Measurements from ENCODE around the gene LRP1B.

Gene LRP1B

DNA sequence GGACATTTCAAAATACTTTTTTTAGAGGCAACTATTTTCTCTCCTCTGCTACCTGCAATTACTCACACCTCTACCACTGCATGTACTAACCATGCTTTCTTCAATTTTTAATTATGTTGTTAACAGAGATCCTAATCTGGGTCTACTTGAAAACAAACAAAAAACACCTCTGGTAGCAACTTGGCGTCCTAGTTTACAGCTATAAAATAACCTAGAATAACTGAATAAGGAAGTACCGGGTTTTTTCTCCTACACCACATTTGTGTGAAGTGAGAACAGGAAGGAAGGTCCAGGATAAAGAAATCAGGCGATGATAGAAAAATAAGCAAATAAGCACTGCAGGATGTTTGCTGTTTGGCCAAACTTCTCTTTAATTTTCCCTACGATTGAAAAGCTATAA is 633.5 kb downstream of the LRP1B start:
- no peak for DNase-seq

DNA sequence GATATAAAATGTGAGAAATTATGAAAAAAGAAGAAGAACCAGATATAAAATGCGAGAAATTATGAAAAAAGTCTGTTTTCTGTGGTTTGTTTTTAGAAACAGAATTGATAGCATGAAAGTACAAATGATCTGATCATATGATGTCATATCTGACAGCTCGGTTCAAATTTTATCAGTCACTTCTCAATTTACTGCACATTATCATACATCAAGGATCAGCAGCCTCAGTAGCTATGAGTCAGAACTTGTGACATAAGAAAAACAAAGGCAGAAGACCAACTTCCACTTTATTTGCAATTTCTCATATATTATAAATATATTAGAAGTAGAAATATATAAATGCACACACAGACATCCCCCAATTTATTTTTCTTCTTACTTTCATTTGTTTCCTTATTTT is 634.0 kb downstream of the LRP1B start:
- no peak for DNase-seq

DNA sequence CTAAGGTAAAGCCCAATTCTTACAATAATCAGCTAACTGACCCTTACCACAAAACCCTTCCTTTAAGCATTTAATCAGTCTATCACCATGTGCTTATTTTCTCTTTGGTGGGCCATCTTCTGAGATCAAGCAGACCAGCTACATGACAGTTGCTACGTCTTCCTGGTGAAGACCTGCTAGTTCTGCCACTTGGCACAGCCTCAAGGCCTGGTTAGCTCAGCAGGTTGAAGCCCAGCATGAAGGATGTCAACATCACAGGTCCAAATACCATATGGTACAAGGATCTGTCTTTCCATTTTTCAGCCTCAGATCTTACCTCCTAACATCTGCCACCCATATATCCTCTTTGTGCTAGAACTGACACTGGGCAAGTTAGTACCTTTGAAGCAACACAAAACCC is 636.9 kb downstream of the LRP1B start:
- DNase-seq = no peak

GRCh38 chr2:141492816-141493215 is 638.0 kb downstream of the LRP1B start:
- no peak for DNase-seq

DNA sequence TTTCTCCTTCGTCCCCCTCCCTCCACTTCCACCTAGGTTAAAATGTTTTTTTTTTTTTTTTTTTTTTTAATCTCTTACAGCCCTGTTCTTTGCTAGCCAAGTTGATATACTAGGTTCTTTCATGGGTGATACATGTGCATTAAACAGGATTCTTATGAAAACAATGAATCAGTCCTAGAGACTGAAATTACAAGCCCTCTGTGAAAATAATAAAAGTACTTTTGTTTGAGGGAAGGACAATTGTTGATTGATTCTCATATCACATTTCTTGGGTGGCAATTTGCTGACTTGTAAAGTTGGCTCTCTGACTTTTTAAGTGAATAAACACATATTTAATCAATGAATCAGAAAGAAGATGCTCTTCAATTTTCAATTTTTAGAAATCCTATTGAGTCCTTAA is 639.9 kb downstream of the LRP1B start:
- DNase-seq = no peak

DNA sequence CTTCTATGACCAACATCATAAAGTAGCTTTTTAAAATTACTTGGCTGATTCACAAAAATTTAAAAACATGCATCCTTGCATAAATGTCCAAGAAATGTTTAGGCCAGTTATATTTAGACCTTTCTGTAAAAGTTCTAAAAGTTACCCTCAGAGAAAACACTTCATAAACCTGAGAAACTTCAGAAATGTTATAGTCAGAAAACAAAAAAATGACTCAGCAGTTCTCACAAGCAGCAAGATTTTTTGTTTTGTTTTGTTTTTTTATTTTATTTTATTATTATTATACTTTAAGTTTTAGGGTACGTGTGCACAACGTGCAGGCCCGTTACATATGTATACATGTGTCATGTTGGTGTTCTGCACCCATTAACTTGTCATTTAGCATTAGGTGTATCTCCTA is 648.1 kb downstream of the LRP1B start:
- no peak for DNase-seq

DNA sequence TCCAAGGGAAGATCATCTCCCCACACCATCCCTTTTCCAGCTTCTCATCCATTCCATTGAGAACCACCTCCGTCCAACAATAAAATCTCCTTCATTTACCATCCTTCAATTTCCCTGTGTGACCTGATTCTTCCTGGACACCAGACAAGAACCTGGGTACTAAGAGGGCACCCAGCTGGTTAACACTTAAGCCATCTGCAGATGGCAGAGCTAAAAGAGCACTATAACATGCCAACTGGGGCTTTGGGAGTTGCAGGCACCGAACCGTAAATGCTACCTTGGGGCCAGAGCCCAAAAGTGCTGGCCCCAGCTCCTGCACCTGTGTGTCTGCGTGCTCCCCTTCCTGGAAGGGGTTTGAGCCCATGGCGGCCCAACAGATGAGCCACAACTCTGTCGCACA is 655.0 kb downstream of the LRP1B start:
- DNase-seq = no peak

GRCh38 chr2:141468761-141469160 is 662.1 kb downstream of the LRP1B start:
- DNase-seq = no peak

- DNase-seq = no peak
These were observed 663.5 kb downstream of the LRP1B start for GRCh38 chr2:141467331-141467730.

- DNase-seq = no peak
These were observed 665.8 kb downstream of the LRP1B start for GRCh38 chr2:141464995-141465394.

GRCh38 chr2:141458351-141458750 is 672.5 kb downstream of the LRP1B start:
- DNase-seq = no peak

- DNase-seq = no peak
These were observed 674.9 kb downstream of the LRP1B start for GRCh38 chr2:141455877-141456276.

- no peak for DNase-seq
These were observed 675.5 kb downstream of the LRP1B start for GRCh38 chr2:141455211-141455826.

- no peak for DNase-seq
These were observed 690.7 kb downstream of the LRP1B start for GRCh38 chr2:141440072-141440635.

GRCh38 chr2:141439524-141439923 is 691.3 kb downstream of the LRP1B start:
- no peak for DNase-seq

DNA sequence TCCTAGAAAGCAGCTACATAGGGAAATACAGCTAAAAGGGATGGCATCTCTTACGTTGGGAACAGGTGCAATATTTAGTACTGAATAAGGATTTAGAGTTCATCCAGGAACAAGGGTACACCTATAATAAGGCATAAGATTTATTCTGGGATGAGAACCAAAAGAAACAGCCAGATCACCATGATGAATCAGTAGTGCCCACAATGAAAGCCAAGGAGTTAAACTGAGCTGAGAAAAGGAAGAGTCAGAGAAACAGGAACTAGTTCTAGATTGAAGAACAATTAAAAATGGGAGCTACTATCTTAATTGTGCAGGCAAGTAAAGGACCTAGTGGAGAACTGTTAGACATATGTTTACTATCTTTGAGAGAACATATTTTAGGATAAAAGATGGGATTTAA is 692.3 kb downstream of the LRP1B start:
- DNase-seq = no peak

GRCh38 chr2:141437521-141437920 is 693.3 kb downstream of the LRP1B start:
- no peak for DNase-seq

GRCh38 chr2:141423124-141423523 is 707.7 kb downstream of the LRP1B start:
- no peak for DNase-seq

DNA sequence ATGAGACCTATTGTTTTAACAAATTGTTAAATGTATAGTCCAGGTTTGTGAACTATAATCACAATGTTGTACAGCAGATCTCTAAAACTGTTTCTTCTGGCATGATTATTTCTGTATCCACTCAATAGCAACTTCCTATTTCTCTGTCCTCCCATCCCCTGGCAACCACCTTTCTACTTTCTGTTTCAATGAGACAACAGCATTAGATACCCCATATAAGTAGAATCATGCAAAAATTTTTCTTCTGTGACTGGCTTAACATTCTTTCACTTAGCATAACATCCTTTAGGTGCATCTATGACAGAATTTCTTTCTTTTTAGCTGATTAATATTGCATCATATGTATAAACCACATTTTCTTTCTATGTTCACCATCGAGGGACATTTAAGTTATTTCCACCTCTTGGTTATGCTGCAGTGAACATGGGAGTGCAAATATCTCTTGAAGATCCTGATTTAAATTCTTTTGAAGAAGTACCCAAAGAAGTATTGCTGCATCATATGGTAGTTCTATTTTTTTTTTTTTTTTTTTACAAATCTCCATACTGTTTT is 713.5 kb downstream of the LRP1B start:
- no peak for DNase-seq

DNA sequence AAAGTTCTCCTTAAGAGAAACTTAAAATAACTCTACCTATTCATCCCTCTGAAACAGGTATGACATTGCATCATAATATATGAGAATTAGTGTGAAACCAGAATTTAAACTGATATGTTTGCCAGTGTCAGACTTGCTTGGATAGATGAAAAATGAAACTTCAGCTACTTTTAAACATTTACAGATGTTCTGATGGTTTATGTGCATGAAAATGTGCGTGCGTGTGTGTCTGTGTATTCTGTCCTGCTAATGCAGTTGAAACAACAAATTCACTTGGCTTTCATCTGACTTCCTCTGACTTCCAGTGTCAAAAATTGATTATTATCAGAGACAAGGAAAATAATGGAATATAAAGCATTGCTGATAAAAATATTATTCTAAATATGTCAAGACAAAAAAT is 719.4 kb downstream of the LRP1B start:
- DNase-seq = no peak

- no peak for DNase-seq
These were observed 731.5 kb downstream of the LRP1B start for GRCh38 chr2:141399270-141399669.

DNA sequence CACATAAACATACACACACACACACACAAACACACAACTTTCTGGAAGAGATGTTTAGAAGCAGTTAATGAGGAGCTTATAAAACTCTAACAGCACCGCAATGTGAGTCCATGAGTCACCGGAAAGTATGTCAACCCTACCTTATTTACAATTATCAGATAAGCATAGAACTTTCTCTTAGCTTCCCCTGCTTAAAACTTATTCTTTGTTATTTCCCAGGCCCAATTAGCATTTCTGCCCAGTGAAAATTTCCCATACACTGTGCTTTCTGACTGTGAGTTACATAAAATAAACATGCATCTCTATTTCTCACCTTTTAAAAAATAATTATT is 737.6 kb downstream of the LRP1B start:
- DNase-seq = no peak

- no peak for DNase-seq
These were observed 738.2 kb downstream of the LRP1B start for GRCh38 chr2:141392517-141393213.

DNA sequence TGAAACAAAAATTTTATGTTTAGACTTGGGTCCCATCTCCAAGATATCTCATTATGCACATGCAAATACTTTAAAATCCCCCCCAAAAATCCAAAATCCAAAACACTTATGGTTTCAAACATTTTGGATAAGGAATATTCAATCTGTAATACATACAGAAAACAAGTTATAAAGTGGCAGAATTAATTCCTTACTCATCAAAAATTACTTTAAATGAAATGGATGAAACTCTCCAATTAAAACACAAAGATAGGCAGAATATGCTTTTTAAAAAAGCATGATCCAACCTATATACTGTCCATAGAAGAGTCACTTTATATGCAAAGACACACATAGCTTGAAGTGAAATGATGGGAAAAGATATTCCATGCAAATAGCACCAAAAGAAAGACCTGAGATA is 744.6 kb downstream of the LRP1B start:
- no peak for DNase-seq

GRCh38 chr2:141384676-141385075 is 746.1 kb downstream of the LRP1B start:
- DNase-seq = no peak

Measured in NCI-H1436 (cell line).